Measurements from ENCODE around the gene POU2AF3. TPM values are rescaled to one million over a fixed set of nuclear protein-coding genes. Genes with fewer than 3 reads are reported as not detected.
"Not testable (repeated sequence)": the region's sequence is repeated elsewhere in the genome, so short reads cannot be mapped to it uniquely, and the experiment has no call there.

Gene POU2AF3
- total RNA-seq, 1 experiment from 2014 or later: not detected

GRCh38 chr11:111292408-111292807, 5.9 kb upstream of the POU2AF3 start:
- H3K4me3 ChIP-seq, H3K27me3 ChIP-seq, H3K36me3 ChIP-seq, DNase-seq, H3K9me3 ChIP-seq: not testable (repeated sequence)

GRCh38 chr11:111296196-111296595, 2.1 kb upstream of the POU2AF3 start:
- Histone ChIP-seq H3K9me3 (no peaks in the 10 kb centered on the region), H3K27me3 (no peaks in the 10 kb centered on the region), H3K4me3 (no peak overlapping the region), H3K36me3 (no peaks in the 10 kb centered on the region)
- no peak for DNase-seq

DNA sequence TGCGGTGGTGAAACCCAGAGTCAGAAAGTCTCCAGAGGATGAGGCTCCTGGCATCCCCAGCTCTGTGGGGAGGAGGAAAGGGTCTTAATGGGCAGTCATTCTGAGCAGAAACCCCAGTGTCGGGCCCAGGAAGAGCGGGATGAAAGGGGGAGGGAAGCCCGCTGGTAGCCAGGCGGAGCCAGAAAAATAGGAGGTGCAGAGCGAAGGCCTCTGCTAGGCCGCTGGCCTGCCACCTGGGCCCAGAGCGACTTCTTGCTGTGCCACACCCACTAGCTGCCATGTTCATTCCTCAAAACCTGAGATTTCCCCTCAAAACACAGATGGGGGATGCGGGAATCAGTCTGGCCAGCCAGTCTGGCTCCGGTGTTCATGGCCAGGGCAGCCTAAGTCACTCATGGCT, 650 bp upstream of the POU2AF3 start:
- no peaks in the 10 kb centered on the region for H3K9me3 ChIP-seq
- no peak overlapping the region for H3K4me3 ChIP-seq
- no peak for DNase-seq
- no peaks in the 10 kb centered on the region for H3K27me3 ChIP-seq
- no peaks in the 10 kb centered on the region for H3K36me3 ChIP-seq

DNA sequence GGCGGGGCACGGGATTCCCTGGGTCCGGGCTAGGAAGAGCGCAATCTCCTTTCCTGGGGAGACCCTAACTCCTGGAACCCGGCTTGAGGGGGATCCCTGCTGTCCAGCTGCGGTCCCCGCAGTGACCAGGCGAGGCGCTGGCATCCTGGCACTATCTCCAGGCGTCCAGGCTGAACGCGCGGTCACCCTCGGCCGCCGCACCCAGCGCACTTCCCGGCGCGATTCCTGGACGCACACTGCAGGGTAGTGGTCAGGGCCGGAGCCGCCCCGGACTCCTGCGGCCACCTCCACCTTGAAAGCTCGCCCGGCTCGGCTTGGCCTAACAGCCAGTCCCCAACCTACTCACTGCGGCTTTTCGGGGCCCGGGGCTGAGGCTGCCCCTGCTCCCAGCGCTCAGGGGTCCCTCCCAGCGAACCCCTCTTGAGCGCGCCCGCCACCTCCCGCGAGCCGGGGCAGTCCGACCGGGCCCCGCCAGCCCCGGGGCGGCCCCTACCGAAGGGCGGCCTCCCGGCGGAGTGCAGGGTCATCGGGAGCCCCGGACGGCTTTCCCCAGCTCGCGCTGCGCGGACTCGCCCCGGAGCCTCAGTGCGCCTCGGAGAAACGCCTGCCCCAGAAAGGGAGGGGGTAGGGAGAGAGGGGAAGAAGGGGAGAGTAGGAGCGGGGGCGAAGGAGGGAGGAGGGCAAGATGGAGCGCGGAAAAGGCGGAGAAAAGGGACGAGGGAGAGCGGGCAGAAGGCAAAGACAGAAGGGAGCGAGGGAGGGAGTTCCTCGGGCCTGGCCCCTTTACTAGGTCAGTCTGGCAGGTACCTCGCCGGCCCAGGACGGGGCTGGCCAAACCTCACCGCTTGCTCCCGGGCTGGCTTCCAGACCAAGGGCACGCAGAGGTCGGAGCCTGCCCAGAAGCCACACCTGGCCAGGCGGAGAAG, 1.0 kb downstream of the POU2AF3 start:
- peak overlapping the region; percentile 51 for H3K4me3 ChIP-seq
- no peaks in the 10 kb centered on the region for H3K36me3 ChIP-seq
- no peaks in the 10 kb centered on the region for H3K9me3 ChIP-seq
- no peaks in the 10 kb centered on the region for H3K27me3 ChIP-seq
- DNase-seq: peak; percentile 67

GRCh38 chr11:111300569-111300968, 2.2 kb downstream of the POU2AF3 start:
- Histone ChIP-seq H3K9me3 (no peaks in the 10 kb centered on the region), H3K4me3 (no peak overlapping the region), H3K27me3 (no peaks in the 10 kb centered on the region), H3K36me3 (no peaks in the 10 kb centered on the region)
- no peak for DNase-seq

GRCh38 chr11:111301004-111301841, 2.9 kb downstream of the POU2AF3 start:
- no peaks in the 10 kb centered on the region for H3K27me3 ChIP-seq
- no peak overlapping the region for H3K4me3 ChIP-seq
- H3K36me3 ChIP-seq: no peaks in the 10 kb centered on the region
- no peak for DNase-seq
- no peaks in the 10 kb centered on the region for H3K9me3 ChIP-seq

DNA sequence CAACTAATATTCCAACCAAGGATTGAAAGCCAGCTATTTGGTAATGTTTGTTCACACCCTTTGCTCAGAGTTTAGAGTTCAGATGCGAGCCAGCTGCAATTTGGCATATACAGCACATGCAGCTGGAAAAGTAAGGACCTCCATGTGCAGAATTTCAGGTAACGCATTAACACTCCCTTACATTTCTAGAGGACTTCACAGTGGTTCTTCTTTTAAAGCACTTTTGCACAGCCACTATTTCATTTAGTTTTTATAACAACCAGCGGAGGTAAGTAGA, 3.4 kb downstream of the POU2AF3 start:
- no peaks in the 10 kb centered on the region for H3K9me3 ChIP-seq
- peaks cover under 1% of the 10 kb centered on the region; the same call in 1 of the 2 replicates for H3K27me3 ChIP-seq
- DNase-seq: no peak
- no peak overlapping the region for H3K4me3 ChIP-seq
- H3K36me3 ChIP-seq: no peaks in the 10 kb centered on the region

GRCh38 chr11:111302298-111302697, 4.0 kb downstream of the POU2AF3 start:
- Histone ChIP-seq H3K27me3 (peaks cover 6% of the 10 kb centered on the region; the same call in 1 of the 2 replicates), H3K4me3 (no peak overlapping the region), H3K9me3 (no peaks in the 10 kb centered on the region), H3K36me3 (no peaks in the 10 kb centered on the region)
- no peak for DNase-seq

DNA sequence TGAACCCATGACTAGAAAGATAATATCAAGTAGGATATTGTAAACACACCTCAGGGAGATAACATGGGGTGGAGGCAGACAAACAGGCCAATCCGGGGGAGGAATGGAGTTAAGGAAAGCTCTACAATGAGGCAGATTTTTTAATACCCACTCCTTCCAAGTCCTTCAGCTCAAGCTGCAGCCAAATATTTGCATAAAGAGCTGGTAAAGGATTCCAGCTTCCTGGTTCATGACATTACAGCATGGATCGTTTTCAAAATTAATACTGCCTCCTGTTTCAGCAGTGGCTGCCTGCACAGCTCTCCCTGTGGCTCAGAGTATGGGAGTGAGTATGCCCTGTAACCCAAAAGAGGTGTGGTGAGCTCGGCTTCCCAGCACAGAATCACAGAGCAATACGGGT, 5.1 kb downstream of the POU2AF3 start:
- H3K27me3 ChIP-seq: peaks cover 8% of the 10 kb centered on the region; the same call in 1 of the 2 replicates
- H3K9me3 ChIP-seq: no peaks in the 10 kb centered on the region
- H3K4me3 ChIP-seq: no peak overlapping the region
- H3K36me3 ChIP-seq: no peaks in the 10 kb centered on the region
- DNase-seq: peak; percentile 39

DNA sequence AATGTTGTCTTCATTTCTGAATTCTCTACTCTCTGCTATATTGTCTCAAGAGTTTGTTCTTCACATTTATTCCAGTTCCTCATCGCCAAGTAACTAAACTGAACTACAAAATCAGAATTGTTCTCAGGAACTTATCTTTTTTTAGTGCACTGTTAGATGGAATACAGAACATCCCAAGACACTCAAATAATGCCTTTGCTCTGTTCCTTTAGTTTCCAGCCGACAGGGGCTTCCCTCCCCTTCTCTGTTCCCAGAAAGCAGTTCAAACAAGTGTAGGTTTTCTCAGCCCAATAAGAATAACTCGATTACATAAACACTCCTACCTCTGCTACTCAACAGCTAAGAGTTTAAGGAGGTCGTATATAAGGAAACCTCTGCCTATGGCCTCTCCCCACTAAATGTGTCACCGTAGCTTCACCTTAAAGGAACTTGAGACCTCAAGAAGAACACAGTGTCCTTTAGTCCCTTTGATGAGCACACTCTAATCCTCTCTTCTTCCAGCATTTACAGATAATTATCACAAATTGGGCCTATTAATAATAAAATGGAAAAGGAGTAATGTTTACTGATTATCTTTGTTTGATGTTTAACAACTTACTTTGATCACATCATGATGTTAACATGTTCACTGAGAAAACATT, 6.9 kb downstream of the POU2AF3 start:
- Histone ChIP-seq H3K9me3 (no peaks in the 10 kb centered on the region), H3K4me3 (no peak overlapping the region), H3K27me3 (peaks cover 8% of the 10 kb centered on the region; the same call in 1 of the 2 replicates), H3K36me3 (no peaks in the 10 kb centered on the region)
- DNase-seq: no peak

GRCh38 chr11:111305876-111306275, 7.5 kb downstream of the POU2AF3 start:
- peaks cover 8% of the 10 kb centered on the region; the same call in 1 of the 2 replicates for H3K27me3 ChIP-seq

DNA sequence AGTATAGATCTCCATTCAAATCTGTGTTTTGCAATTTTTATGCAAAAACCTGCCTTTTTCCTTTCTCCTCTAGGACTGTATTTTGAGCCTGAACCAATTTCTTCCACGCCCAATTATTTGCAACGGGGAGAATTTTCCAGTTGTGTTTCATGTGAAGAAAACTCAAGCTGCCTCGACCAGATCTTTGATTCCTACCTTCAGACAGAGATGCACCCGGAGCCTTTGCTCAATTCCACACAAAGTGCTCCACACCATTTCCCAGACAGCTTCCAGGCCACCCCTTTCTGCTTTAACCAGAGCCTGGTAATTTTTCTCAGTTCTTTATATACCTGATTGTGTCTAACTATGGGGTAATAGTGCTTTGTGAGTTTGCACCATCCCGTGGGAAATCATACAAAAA, 8.0 kb downstream of the POU2AF3 start:
- no peak for DNase-seq
- Histone ChIP-seq H3K4me3 (no peak overlapping the region), H3K27me3 (peaks cover 8% of the 10 kb centered on the region; the same call in 1 of the 2 replicates), H3K9me3 (no peaks in the 10 kb centered on the region), H3K36me3 (no peaks in the 10 kb centered on the region)

More at GRCh38 chr11:111305876-111306275, 7.5 kb downstream of the POU2AF3 start:
- no peak for DNase-seq
- H3K4me3 ChIP-seq: no peak overlapping the region
- no peaks in the 10 kb centered on the region for H3K9me3 ChIP-seq
- no peaks in the 10 kb centered on the region for H3K36me3 ChIP-seq

DNA sequence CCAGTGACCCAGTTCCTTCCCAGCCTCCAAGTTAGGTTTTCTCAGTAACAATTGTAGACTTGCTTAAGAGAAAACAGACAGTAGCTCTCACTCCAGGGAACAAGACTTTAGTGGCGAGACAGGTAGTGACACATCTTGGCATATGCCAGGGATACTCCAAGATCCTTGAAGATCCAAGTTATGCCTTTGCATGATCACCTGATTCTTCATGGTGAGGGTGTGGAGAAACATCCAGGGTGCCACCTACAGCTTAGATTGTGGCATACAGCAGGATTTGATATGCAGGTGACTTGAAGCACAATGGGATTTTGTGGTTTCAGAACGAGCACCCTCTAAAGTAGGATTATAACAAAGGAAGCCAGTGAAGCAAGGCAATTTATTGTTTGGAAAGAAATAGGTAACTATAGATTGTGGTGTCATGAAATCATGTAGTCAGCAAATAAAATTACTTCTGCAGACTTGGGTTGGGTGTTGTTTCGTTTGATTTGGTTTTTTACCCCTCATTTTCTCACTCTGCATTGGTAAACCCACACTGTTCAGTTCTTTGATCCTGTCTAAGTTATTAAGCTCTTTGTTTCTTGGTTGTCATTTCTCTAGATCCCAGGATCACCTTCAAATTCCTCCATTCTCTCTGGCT, 9.2 kb downstream of the POU2AF3 start:
- no peaks in the 10 kb centered on the region for H3K9me3 ChIP-seq
- H3K4me3 ChIP-seq: no peak overlapping the region
- no peak for DNase-seq
- H3K27me3 ChIP-seq: peaks cover 8% of the 10 kb centered on the region; the same call in 1 of the 2 replicates
- H3K36me3 ChIP-seq: no peaks in the 10 kb centered on the region

DNA sequence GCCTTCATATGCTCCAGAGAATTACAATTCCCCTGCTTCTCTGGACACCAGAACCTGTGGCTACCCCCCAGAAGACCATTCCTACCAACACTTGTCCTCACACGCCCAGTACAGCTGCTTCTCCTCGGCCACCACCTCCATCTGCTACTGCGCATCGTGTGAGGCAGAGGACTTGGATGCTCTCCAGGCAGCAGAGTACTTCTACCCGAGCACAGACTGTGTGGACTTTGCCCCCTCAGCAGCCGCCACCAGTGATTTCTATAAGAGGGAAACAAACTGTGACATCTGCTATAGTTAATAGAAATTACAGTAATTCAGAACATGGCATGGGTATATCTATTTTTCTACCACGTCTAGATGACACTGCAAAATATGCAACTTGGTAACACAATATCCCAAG, 9.8 kb downstream of the POU2AF3 start:
- H3K36me3 ChIP-seq: no peaks in the 10 kb centered on the region
- no peak for DNase-seq
- 0 out of 2 replicates have a peak, but pooled peaks cover 2% of the 10 kb centered on the region for H3K9me3 ChIP-seq
- peaks cover 8% of the 10 kb centered on the region; the same call in 1 of the 2 replicates for H3K27me3 ChIP-seq
- H3K4me3 ChIP-seq: no peak overlapping the region

DNA sequence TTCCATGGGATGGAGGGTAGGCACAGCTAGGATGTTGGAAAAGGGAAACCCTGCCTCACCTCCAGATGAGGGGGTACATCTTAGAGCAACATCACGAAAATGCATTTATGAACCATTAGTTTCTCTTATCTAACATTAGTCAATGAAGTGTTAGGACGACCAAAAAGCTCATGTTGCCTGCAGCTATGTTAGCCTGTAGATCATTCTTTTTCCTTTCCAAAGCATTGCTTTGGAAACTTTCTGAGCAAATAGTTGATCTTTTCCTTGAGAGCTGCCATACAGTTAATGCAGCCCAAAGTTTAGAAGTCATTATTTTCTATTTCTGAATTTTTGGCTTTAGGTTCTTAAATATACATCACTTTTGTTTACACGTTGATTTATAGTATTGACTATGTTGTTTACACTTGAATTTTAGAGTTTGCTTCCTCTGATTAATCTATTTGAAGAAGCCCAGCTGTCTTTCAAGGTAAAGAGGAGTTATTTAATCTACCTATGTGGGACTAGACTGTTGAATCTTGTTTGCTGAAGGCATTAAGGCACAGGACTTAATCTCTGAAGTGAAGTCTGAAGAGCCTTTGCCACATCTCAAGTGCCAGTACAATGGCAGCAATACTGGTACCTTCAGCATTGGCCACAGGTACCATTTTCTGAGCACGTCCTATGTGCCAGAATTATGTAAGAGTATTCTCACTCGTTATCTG, 11.0 kb downstream of the POU2AF3 start:
- Histone ChIP-seq H3K9me3 (peaks cover 6% of the 10 kb centered on the region; the same call in 1 of the 2 replicates), H3K27me3 (peaks cover 8% of the 10 kb centered on the region; the same call in 1 of the 2 replicates), H3K36me3 (no peaks in the 10 kb centered on the region), H3K4me3 (no peak overlapping the region)
- no peak for DNase-seq

- DNase-seq: no peak
- no peaks in the 10 kb centered on the region for H3K36me3 ChIP-seq
- H3K9me3 ChIP-seq: peaks cover 6% of the 10 kb centered on the region; the same call in 1 of the 2 replicates
- H3K27me3 ChIP-seq: peaks cover 8% of the 10 kb centered on the region; the same call in 1 of the 2 replicates
- no peak overlapping the region for H3K4me3 ChIP-seq
These were observed 11.7 kb downstream of the POU2AF3 start for GRCh38 chr11:111310088-111310487.
